DND-41 (cell line): ENCODE data around the gene KRR1.

Experiments
- ATAC-seq: fragments of 200-7000 bp; cut with Tn5 transposase; 3 replicates; pipeline ENCODE4 v1.9.1; 2021; ENCODE audit warnings: low read depth; ENCODE audit not compliant: insufficient read depth
- DNase-seq: peaks from one replicate; pipeline ENCODE4 v3.0.0-alpha.2; 2020
- H2AFZ ChIP-seq: 2 replicates; pipeline ENCODE4 v1.6.0; 2012; ENCODE audit warnings: low read depth, low read length
- H3K27ac ChIP-seq: 2 replicates; pipeline ENCODE4 v1.5.1; 2012; ENCODE audit warnings: low read length, inconsistent platforms
- H3K27me3 ChIP-seq: fragments of 200-600 bp; sonication (generic); 2 replicates; pipeline ENCODE4 v1.6.0; 2012; ENCODE audit warnings: low read length, mild to moderate bottlenecking, inconsistent platforms; ENCODE audit not compliant: insufficient read depth, poor library complexity
- H3K36me3 ChIP-seq: 2 replicates; pipeline ENCODE4 v1.5.1; 2012; ENCODE audit warnings: low read length, inconsistent platforms; ENCODE audit not compliant: insufficient read depth
- H3K4me1 ChIP-seq: 2 replicates; pipeline ENCODE4 v1.5.1; 2012; ENCODE audit warnings: mild to moderate bottlenecking, low read length; ENCODE audit not compliant: insufficient read depth
- H3K4me2 ChIP-seq: 2 replicates; pipeline ENCODE4 v1.6.0; 2012; ENCODE audit warnings: mild to moderate bottlenecking, moderate library complexity, low read length, inconsistent platforms; ENCODE audit not compliant: insufficient read depth
- H3K4me3 ChIP-seq, 2 experiments: fragments of 200-600 bp in 1 of 2; shearing (Covaris generic) in 1 of 2; 2 replicates each; pipeline ENCODE4 v1.5.1; 2012 to 2016; ENCODE audit warnings: inconsistent platforms in 2 of 2, low read length in 2 of 2, mild to moderate bottlenecking in 2 of 2, low read depth in 1 of 2, moderate library complexity in 1 of 2
- H3K79me2 ChIP-seq: 2 replicates; pipeline ENCODE4 v1.6.0; 2012; ENCODE audit warnings: low read length, inconsistent platforms; ENCODE audit not compliant: insufficient read depth
- H3K9ac ChIP-seq: 2 replicates; pipeline ENCODE4 v1.6.0; 2012; ENCODE audit warnings: low read depth, mild to moderate bottlenecking, inconsistent platforms, low read length, moderate library complexity
- H3K9me3 ChIP-seq: 2 replicates; pipeline ENCODE4 v1.5.1; 2012; ENCODE audit warnings: low read length, moderate library complexity, mild to moderate bottlenecking, inconsistent platforms; ENCODE audit not compliant: insufficient read depth, severe bottlenecking
- H4K20me1 ChIP-seq: 2 replicates; pipeline ENCODE4 v1.6.0; 2012; ENCODE audit warnings: low read length; ENCODE audit not compliant: insufficient read depth
- EZH2 ChIP-seq: IDR thresholded peaks from 3 replicates; pipeline ENCODE4 v1.6.1; 2012; ENCODE audit warnings: borderline replicate concordance, low read depth, mild to moderate bottlenecking, moderate library complexity, low read length, inconsistent platforms; ENCODE audit not compliant: severe bottlenecking
- TF ChIP-seq, protein P1 (sequence below): IDR thresholded peaks from 2 replicates; pipeline ENCODE4 v1.5.1; 2012; ENCODE audit warnings: borderline replicate concordance, low read length, moderate library complexity, mild to moderate bottlenecking; ENCODE audit not compliant: poor library complexity, severe bottlenecking; ENCODE audit errors: extremely low read depth

The KRR1 gene

DNA sequence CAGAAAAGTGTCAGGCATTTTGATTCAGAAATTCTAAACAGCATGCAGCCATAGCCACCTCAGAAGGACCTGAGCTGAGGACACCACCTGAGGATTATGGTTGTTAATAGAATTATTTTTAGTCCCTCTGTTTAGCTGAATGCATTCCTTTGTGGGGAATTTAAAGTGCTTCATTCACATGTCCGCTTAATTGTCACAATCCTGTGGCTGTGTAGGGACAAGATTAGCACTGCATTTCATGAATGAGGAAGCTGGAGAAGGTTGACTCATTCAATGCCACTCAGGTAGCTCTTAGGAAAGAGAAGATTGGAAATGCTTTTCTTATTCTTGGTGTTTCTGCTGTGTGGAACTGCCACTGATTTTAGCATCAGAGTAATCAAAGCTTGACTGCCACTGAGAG is 42.0 kb upstream of the KRR1 start:
- no peak overlapping the region for H3K9ac ChIP-seq
- no peak for TF ChIP-seq EZH2
- TF ChIP-seq, protein P1, sequence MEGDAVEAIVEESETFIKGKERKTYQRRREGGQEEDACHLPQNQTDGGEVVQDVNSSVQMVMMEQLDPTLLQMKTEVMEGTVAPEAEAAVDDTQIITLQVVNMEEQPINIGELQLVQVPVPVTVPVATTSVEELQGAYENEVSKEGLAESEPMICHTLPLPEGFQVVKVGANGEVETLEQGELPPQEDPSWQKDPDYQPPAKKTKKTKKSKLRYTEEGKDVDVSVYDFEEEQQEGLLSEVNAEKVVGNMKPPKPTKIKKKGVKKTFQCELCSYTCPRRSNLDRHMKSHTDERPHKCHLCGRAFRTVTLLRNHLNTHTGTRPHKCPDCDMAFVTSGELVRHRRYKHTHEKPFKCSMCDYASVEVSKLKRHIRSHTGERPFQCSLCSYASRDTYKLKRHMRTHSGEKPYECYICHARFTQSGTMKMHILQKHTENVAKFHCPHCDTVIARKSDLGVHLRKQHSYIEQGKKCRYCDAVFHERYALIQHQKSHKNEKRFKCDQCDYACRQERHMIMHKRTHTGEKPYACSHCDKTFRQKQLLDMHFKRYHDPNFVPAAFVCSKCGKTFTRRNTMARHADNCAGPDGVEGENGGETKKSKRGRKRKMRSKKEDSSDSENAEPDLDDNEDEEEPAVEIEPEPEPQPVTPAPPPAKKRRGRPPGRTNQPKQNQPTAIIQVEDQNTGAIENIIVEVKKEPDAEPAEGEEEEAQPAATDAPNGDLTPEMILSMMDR: no peak
- DNase-seq: no peak
- H3K4me2 ChIP-seq: no peak overlapping the region
- H3K27ac ChIP-seq: no peak overlapping the region
- H3K36me3 ChIP-seq: no peaks in the 10 kb centered on the region
- H3K27me3 ChIP-seq: no peaks in the 10 kb centered on the region
- H4K20me1 ChIP-seq: no peaks in the 10 kb centered on the region
- H3K4me1 ChIP-seq: peaks cover 10% of the 10 kb centered on the region
- no peaks in the 10 kb centered on the region for H3K79me2 ChIP-seq
- H2AFZ ChIP-seq: no peak overlapping the region
- H3K9me3 ChIP-seq: no peaks in the 10 kb centered on the region
- ATAC-seq: no peak
- H3K4me3 ChIP-seq: no peak overlapping the region

DNA sequence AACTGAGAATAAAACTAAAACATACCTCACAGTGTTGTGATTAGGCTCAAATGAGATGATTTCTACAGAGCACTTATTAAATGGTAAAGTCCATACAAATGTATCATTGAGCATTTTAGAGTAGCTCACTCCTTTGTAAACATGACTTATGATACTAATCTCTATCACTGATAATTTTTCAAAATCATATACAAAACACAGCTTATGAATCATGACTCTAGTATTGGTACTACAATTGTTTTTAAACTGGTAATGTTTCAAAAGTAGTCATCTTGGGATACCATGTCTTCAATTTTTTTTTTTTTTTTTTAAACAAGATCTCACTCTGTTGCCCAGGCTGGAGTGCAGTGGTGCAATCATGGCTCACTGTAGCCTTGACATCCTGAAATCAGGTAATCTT is 40.1 kb upstream of the KRR1 start:
- ATAC-seq (no peak), DNase-seq (no peak)
- no peak overlapping the region for H2AFZ ChIP-seq
- H3K27ac ChIP-seq: no peak overlapping the region
- no peak overlapping the region for H3K9ac ChIP-seq
- no peaks in the 10 kb centered on the region for H3K9me3 ChIP-seq
- no peaks in the 10 kb centered on the region for H3K36me3 ChIP-seq
- no peaks in the 10 kb centered on the region for H4K20me1 ChIP-seq
- TF ChIP-seq, protein P1: no peak
- TF ChIP-seq EZH2: no peak
- H3K4me1 ChIP-seq: peaks cover 10% of the 10 kb centered on the region
- no peak overlapping the region for H3K4me2 ChIP-seq
- no peak overlapping the region for H3K4me3 ChIP-seq
- no peaks in the 10 kb centered on the region for H3K27me3 ChIP-seq
- no peaks in the 10 kb centered on the region for H3K79me2 ChIP-seq

- Histone ChIP-seq H4K20me1 (no peaks in the 10 kb centered on the region), H3K27ac (no peak overlapping the region)
Measured at GRCh38 chr12:75550401-75551240, 39.2 kb upstream of the KRR1 start.

More at GRCh38 chr12:75550401-75551240, 39.2 kb upstream of the KRR1 start:
- no peak overlapping the region for H3K4me2 ChIP-seq
- DNase-seq (no peak), ATAC-seq (no peak)
- no peaks in the 10 kb centered on the region for H3K27me3 ChIP-seq
- H3K4me1 ChIP-seq: peaks cover 10% of the 10 kb centered on the region
- no peak overlapping the region; the same call in 1 of the 2 replicates for H2AFZ ChIP-seq
- TF ChIP-seq EZH2: no peak
- TF ChIP-seq, protein P1: no peak
- no peaks in the 10 kb centered on the region for H3K79me2 ChIP-seq
- H3K4me3 ChIP-seq: no peak overlapping the region
- H3K9me3 ChIP-seq: no peaks in the 10 kb centered on the region
- no peaks in the 10 kb centered on the region for H3K36me3 ChIP-seq
- H3K9ac ChIP-seq: no peak overlapping the region
